NCI-H1105 treated with DMSO at 0.1 percent for 48 hours (cell line): ENCODE measurements around the gene NFKBIL1.
"Not testable (repeated sequence)": the region's sequence is repeated elsewhere in the genome, so short reads cannot be mapped to it uniquely, and the experiment has no call there.

Source experiments
- DNase-seq: peaks from one replicate; lab custom pipeline; 2025; lab: John Stamatoyannopoulos, UW

Gene NFKBIL1, protein sequence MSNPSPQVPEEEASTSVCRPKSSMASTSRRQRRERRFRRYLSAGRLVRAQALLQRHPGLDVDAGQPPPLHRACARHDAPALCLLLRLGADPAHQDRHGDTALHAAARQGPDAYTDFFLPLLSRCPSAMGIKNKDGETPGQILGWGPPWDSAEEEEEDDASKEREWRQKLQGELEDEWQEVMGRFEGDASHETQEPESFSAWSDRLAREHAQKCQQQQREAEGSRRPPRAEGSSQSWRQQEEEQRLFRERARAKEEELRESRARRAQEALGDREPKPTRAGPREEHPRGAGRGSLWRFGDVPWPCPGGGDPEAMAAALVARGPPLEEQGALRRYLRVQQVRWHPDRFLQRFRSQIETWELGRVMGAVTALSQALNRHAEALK

DNA sequence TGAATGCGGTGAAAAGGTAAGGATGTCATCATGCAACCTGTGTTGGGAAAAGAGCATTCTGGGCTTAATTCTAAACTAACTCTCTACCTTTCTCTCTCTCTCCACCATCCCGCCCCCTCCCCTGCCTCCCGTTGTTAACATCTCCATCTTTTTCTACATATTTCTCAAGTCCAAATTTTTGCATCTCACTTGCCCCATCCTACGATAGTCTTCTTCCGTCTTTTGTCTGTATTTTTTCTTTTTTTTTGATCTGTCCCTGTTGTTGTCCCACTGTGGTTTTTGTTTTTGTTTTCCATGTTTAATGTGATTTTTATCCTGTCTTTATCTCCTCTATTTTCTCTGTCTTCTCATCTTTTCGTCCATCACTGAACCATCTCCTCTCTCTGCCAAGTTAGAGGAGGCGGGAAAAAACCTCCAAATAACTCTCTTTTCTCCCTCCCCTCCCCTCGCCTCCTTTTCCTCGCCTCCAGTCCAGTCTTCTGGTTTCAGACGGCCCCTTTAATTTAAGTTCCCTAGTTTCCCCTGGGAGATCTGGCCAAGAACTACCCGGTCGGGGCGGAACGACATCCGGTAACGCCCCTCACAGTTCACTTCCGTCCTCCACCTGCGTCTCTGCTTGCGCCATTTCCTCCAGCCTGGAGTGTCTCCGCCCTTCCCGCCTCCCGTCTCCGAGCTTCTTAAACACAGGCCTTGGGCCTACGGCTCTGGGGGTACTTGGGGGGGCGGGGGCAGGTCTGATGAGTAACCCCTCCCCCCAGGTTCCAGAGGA is at the start of gene NFKBIL1:
Gene NFKBIL1, plus strand, starts transcription at position 651 of the 769 bp plus-strand sequence. Its CDS starts 87 bp downstream, at position 738.
- peak; percentile 98 for DNase-seq

- no peak for DNase-seq
These were observed 48.7 kb upstream of the NFKBIL1 start for GRCh38 chr6:31498748-31499147.

DNA sequence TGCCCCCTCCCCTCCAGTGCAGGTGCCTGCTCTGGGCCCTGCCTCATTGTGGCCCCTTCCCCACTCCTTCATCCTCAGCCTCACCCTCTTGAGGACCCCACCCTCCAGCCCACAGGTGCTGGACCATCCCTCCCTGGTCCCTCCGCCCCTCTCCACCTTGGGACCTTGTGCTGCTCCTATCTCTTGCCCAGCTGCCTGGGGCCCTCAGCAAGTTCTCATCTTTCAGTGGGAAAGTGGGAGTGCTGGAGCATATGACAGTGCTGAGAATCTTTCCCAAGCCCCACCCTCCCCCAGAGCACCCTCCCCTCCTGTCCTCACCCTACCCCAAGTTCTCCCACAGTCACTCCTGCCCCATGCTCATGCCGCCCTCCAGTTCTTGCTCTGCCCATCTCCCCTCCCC is 47.8 kb upstream of the NFKBIL1 start:
- DNase-seq: not testable (repeated sequence)

DNA sequence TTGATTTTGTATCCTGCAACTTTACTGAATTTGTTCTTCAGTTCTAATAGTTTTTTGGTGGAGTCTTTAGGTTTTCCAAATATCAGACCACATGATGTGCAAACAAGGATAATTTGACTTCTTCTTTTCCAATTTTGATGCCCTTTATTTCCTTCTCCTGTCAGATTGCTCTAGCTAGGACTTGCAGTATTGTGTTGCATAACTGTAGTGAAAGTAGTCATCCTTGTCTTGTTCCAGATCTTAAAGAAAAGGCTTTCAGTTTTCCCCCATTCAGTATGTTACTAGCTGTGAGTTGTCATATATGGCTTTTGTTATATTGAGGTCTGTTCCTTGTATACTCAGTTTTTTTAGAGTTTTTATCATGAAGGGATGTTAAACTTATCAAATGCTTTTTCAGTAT is 44.8 kb upstream of the NFKBIL1 start:
- no peak for DNase-seq

- not testable (repeated sequence) for DNase-seq
These were observed 38.4 kb upstream of the NFKBIL1 start for GRCh38 chr6:31509036-31509435.

GRCh38 chr6:31510007-31510406 is 37.4 kb upstream of the NFKBIL1 start:
- DNase-seq: no peak

GRCh38 chr6:31513456-31514165 is 33.8 kb upstream of the NFKBIL1 start:
- no peak for DNase-seq

GRCh38 chr6:31521835-31522234 is 25.6 kb upstream of the NFKBIL1 start:
- no peak for DNase-seq

- DNase-seq: no peak
These were observed 21.9 kb upstream of the NFKBIL1 start for GRCh38 chr6:31525553-31525931.

GRCh38 chr6:31525932-31526591 is 21.3 kb upstream of the NFKBIL1 start:
- no peak for DNase-seq

DNA sequence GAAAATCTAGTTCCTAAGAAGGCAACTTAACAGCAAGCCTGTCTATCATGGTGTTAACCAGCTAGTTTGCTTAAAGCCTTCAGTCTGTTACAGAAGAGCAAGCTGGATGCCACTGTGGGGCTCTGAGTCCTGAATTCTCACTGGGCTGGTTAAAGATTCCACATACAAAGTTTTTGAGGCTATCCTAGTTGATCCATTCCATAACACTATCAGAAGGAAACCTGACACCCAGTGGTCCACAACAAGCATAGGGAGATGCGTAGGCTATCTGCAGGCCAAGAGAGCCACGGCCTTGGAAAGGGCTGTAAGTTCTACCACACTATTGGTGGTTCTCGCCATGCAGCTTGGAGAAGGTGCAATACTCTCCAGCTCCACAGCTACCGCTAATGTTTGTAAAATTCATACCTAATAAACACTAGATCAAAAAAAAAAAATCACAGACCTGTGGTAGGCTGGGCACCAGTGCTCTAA is 19.1 kb upstream of the NFKBIL1 start:
- no peak for DNase-seq

- no peak for DNase-seq
These were observed 18.5 kb upstream of the NFKBIL1 start, which contains the start of gene MCCD1 for GRCh38 chr6:31528821-31529328. Gene MCCD1 (plus strand): TSS chr6:31528962. CDS start chr6:31529015, 53 bp downstream.

- no peak for DNase-seq
These were observed 17.9 kb upstream of the NFKBIL1 start for GRCh38 chr6:31529329-31530150.

- DNase-seq: no peak
These were observed 16.7 kb upstream of the NFKBIL1 start for GRCh38 chr6:31530659-31531058.

DNA sequence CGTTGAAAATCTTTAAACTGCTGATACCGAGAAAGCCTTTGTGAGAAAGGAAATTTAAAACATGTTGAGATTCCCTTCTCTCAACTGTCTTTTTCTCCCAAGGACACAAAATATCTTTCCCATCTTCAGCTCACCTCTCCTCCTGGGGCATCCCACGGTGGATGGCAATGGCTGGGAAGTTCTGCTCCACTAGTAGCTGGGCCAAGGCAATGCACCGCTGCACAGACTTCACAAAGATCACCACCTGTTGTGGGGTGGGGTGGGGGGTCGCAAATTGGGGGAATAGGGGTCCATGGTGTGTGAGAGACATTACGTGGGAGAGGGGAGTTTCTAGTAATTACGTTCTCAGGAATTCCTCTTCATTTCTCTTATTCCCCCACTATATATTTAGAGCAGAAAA is 16.2 kb upstream of the NFKBIL1 start:
- no peak for DNase-seq

- DNase-seq: no peak
These were observed 15.4 kb upstream of the NFKBIL1 start for GRCh38 chr6:31531771-31532643.

DNA sequence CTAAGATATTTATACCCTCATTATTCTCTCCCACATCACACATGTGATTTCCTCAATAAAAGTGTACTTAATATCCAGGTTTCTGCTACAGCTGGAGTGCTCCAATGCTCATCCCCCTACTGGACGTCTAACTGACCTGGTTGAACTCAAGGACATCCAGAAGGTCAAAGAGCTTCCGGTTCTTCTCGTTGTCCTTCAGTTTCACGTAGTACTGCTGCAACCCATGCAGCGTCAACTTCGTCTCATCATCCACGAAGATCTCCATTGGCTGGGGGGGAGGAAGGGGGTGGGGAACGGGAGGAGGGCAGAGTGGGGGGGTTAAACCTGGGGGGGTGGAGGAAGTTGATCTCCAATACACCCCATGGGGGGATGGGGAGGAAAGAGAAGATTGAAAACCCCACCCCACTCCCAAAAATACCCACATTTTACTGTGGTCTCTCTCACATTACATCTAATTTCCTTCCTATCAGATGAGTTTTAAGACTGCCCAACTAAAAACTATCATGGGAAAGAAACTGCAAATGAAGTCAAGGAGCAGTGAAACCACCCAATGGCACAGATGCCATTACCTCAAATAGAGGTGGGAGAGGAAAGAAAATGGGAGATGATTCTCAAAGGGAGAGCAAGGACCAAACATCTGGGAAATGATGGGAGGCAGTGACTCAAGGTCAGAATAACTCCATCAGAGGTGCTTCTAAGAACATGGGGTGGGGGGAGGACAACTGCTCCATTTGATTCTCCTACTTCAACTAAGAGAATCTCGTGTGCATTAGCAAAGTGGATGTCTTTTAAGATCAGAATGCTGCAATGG is 14.6 kb upstream of the NFKBIL1 start:
- DNase-seq: no peak

- no peak for DNase-seq
These were observed 14.0 kb upstream of the NFKBIL1 start for GRCh38 chr6:31533455-31533841.

GRCh38 chr6:31534011-31534410 is 13.4 kb upstream of the NFKBIL1 start:
- no peak for DNase-seq
